GM04504 (cell line): ENCODE data around the gene PDE1A.

Source experiments
- DNase-seq: peaks from one replicate; pipeline ENCODE4 v3.0.0-alpha.2; 2012; ENCODE audit warnings: low read depth

Gene PDE1A

GRCh38 chr2:182426918-182427240 is at the start of gene PDE1A:
TSS of gene PDE1A (minus strand) at chr2:182427036.
- no peak for DNase-seq

- no peak for DNase-seq
Observed at GRCh38 chr2:182473635-182474034, 46.8 kb upstream of the PDE1A start.

GRCh38 chr2:182463760-182464159 is 36.9 kb upstream of the PDE1A start:
- no peak for DNase-seq

- no peak for DNase-seq
Observed at GRCh38 chr2:182456784-182457183, 29.9 kb upstream of the PDE1A start.

- no peak for DNase-seq
Observed at GRCh38 chr2:182452456-182452990, 25.7 kb upstream of the PDE1A start.

- DNase-seq, result no peak
Observed at GRCh38 chr2:182448371-182448770, 21.5 kb upstream of the PDE1A start.

- DNase-seq, result peak; percentile 64
Observed at GRCh38 chr2:182447863-182448262, 21.0 kb upstream of the PDE1A start.

- no peak for DNase-seq
Observed at GRCh38 chr2:182447163-182447562, 20.3 kb upstream of the PDE1A start.

- DNase-seq, result no peak
Observed at GRCh38 chr2:182446087-182446486, 19.3 kb upstream of the PDE1A start.

GRCh38 chr2:182445391-182445965 is 18.6 kb upstream of the PDE1A start:
- DNase-seq, result no peak

GRCh38 chr2:182444806-182445205 is 18.0 kb upstream of the PDE1A start:
- DNase-seq, result no peak

GRCh38 chr2:182444170-182444569 is 17.3 kb upstream of the PDE1A start:
- DNase-seq, result no peak

- no peak for DNase-seq
Observed at GRCh38 chr2:182436252-182436651, 9.4 kb upstream of the PDE1A start.

- DNase-seq, result no peak
Observed at GRCh38 chr2:182435754-182436153, 8.9 kb upstream of the PDE1A start.

- no peak for DNase-seq
Observed at GRCh38 chr2:182432051-182432450, 5.2 kb upstream of the PDE1A start.

GRCh38 chr2:182428476-182428875 is 1.6 kb upstream of the PDE1A start:
- no peak for DNase-seq

- no peak for DNase-seq
Observed at GRCh38 chr2:182426082-182426917, 536 bp downstream of the PDE1A start.

- no peak for DNase-seq
Observed at GRCh38 chr2:182422864-182423263, 4.0 kb downstream of the PDE1A start.

GRCh38 chr2:182420669-182421068 is 6.2 kb downstream of the PDE1A start:
- DNase-seq, result no peak

GRCh38 chr2:182416861-182417260 is 10.0 kb downstream of the PDE1A start:
- no peak for DNase-seq

GRCh38 chr2:182416191-182416590 is 10.6 kb downstream of the PDE1A start:
- DNase-seq, result no peak

- no peak for DNase-seq
Observed at GRCh38 chr2:182415771-182416170, 11.1 kb downstream of the PDE1A start.

GRCh38 chr2:182412858-182413257 is 14.0 kb downstream of the PDE1A start:
- no peak for DNase-seq

GRCh38 chr2:182410120-182410519 is 16.7 kb downstream of the PDE1A start:
- no peak for DNase-seq
